Neuronal stem cell (in vitro differentiated cells): ENCODE results near the gene C1QL4.

ENCODE experiments used
- DNase-seq: peaks from one replicate; pipeline ENCODE4 v3.0.0-alpha.2; 2013; ENCODE audit warnings: low spot score
- H2AFZ ChIP-seq: one replicate; pipeline ENCODE4 v1.6.1; 2013; ENCODE audit warnings: mild to moderate bottlenecking, low read length, inconsistent platforms
- H2AK5ac ChIP-seq: 2 replicates; pipeline ENCODE4 v1.6.1; 2013; ENCODE audit warnings: low read depth, mild to moderate bottlenecking, inconsistent platforms, low read length, moderate library complexity, mixed read lengths
- H2BK120ac ChIP-seq: 2 replicates; pipeline ENCODE4 v1.6.1; 2013; ENCODE audit warnings: low read depth, mild to moderate bottlenecking, inconsistent platforms, low read length, moderate library complexity, mixed read lengths
- H2BK12ac ChIP-seq: one replicate; pipeline ENCODE4 v1.6.1; 2013; ENCODE audit warnings: low read length, inconsistent platforms
- H2BK15ac ChIP-seq: 2 replicates; pipeline ENCODE4 v1.6.1; 2013; ENCODE audit warnings: mild to moderate bottlenecking, low read length, inconsistent platforms, mixed read lengths
- H2BK5ac ChIP-seq: one replicate; pipeline ENCODE4 v1.6.1; 2013; ENCODE audit warnings: inconsistent platforms, mild to moderate bottlenecking, low read length, moderate library complexity
- H3K14ac ChIP-seq: one replicate; pipeline ENCODE4 v1.6.1; 2013; ENCODE audit warnings: low read length, inconsistent platforms
- H3K18ac ChIP-seq: 2 replicates; pipeline ENCODE4 v1.6.1; 2013; ENCODE audit warnings: low read length, inconsistent platforms
- H3K23ac ChIP-seq: 2 replicates; pipeline ENCODE4 v1.6.1; 2013; ENCODE audit warnings: low read depth, mild to moderate bottlenecking, mixed read lengths, low read length, inconsistent platforms; ENCODE audit not compliant: poor library complexity
- H3K27ac ChIP-seq: replicated peaks from 3 replicates; pipeline ENCODE4 v1.5.1; 2013; ENCODE audit warnings: low read length, inconsistent platforms
- H3K27me3 ChIP-seq, 3 experiments: 2 replicates each; pipeline ENCODE4 v1.6.1; 2013; ENCODE audit warnings: low read length in 3 of 3, mild to moderate bottlenecking in 2 of 3, inconsistent platforms in 1 of 3, low read depth in 1 of 3, mixed read lengths in 1 of 3, moderate library complexity in 1 of 3; ENCODE audit not compliant: control insufficient read depth in 3 of 3, insufficient read depth in 3 of 3
- H3K36me3 ChIP-seq, 2 donors: replicated peaks in 1 of 2; 2 replicates each; pipeline ENCODE4 v1.6.1; 2013; ENCODE audit warnings: low read length in 2 of 2; ENCODE audit not compliant: control insufficient read depth in 2 of 2, insufficient read depth in 2 of 2
- H3K4ac ChIP-seq: 2 replicates; pipeline ENCODE4 v1.6.1; 2013; ENCODE audit warnings: inconsistent platforms, mild to moderate bottlenecking, low read length, moderate library complexity
- H3K4me1 ChIP-seq, 2 donors: 1 replicate in 1 of 2; 2 replicates in 1 of 2; pipeline ENCODE4 v1.6.1; 2013; ENCODE audit warnings: low read length in 2 of 2, low read depth in 1 of 2; ENCODE audit not compliant: control insufficient read depth in 2 of 2, insufficient read depth in 1 of 2
- H3K4me2 ChIP-seq: one replicate; pipeline ENCODE4 v1.6.1; 2013; ENCODE audit warnings: mild to moderate bottlenecking, low read length, inconsistent platforms; ENCODE audit not compliant: insufficient read depth, poor library complexity, severe bottlenecking
- H3K4me3 ChIP-seq, 2 donors: 2 replicates each; pipeline ENCODE4 v1.5.1; 2013; ENCODE audit warnings: low read length in 2 of 2, mild to moderate bottlenecking in 2 of 2, inconsistent platforms in 1 of 2, moderate library complexity in 1 of 2
- H3K79me1 ChIP-seq: one replicate; pipeline ENCODE4 v1.6.1; 2013; ENCODE audit warnings: low read depth, mild to moderate bottlenecking, inconsistent platforms, low read length, moderate library complexity
- H3K9ac ChIP-seq: one replicate; pipeline ENCODE4 v1.6.1; 2013; ENCODE audit warnings: mild to moderate bottlenecking, low read depth, low read length, inconsistent platforms; ENCODE audit not compliant: poor library complexity
- H3K9me3 ChIP-seq, 2 donors: replicated peaks in 1 of 2; 2 replicates each; pipeline versions ENCODE3 to v1.6.1; 2013; ENCODE audit warnings: low read length in 2 of 2, mild to moderate bottlenecking in 2 of 2, inconsistent platforms in 1 of 2, low read depth in 1 of 2, mixed read lengths in 1 of 2, moderate library complexity in 1 of 2; ENCODE audit not compliant: control insufficient read depth in 2 of 2, insufficient read depth in 1 of 2
- H4K8ac ChIP-seq: one replicate; pipeline ENCODE4 v1.6.1; 2013; ENCODE audit warnings: low read depth, mild to moderate bottlenecking, inconsistent platforms, low read length, moderate library complexity
- H4K91ac ChIP-seq: one replicate; pipeline ENCODE4 v1.6.1; 2013; ENCODE audit warnings: low read length, low read depth, mild to moderate bottlenecking, inconsistent platforms; ENCODE audit not compliant: poor library complexity
- WGBS, 2 donors: extraction: QIAGEN DNeasy Blood & Tissue Kit; methylation state at CpG; one replicate each; pipeline ENCODE4 v1.1.7; 2013; ENCODE audit warnings: missing lambda C conversion rate in 2 of 2, mixed read lengths in 1 of 2; ENCODE audit not compliant: insufficient read length in 2 of 2, insufficient replicate concordance in 1 of 2; ENCODE audit errors: extremely low coverage in 2 of 2; 5-methylcytosine and 5-hydroxymethylcytosine counted together

The C1QL4 gene

DNA sequence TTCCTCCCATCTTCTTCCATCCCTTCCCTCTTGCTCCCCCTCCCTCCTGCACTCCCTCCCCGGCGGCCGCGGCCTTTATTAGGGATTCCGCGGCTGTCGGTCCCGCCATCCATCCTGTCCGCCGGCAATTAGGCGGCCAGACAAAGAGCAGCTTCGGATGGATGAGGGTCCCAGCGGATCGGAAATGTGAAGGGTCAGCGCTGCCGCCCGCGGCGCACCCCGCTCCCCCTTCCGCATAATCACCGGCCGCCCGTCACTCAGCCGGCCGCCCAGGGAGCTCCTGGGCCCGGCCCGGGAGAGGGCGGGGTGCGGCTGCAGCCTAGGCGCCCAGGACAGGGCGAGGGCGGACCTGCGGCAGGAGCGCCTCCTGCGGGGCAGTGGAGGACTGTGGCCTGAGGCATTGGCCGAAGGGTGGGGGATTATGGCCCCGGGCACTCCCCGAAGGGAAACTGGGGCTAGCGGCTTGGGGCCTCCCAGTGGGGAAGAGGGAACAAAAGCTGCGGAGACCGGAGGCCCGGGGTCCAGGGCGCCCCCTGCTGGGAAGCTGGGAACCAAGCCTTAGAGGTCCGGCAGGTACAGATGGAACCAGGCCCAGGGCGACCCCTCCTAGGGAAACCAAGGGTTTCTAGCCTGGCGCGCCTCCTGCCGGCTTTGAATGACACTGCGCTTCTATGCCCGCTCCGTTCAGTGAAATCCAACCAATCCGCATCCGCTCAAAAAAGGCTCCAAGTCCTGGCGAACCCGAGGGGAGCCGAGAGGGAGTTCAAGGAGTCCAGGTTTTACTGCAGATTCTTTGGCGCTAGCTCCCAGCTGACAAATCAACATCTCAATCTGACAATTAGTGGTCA lies 5.3 kb upstream of the C1QL4 start:
- no CpG with 5 or more reads among the region's 58 CpGs for WGBS, 2 donors

DNA sequence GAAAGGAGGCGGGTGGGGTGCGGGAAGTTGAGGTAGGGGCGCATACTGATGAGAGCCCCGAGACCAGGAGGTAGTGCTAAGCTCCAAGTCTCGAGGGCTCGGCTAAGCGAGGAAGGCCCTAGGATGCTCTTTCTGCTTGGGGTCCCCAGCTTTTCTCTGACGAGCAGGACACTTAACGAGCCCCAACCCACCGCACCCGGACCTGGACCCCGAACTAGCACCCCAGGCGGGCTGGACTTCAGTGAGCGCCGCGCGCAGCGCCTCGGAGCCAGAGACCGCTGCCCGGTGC lies 4.7 kb upstream of the C1QL4 start:
- no peaks in the 10 kb centered on the region for H3K79me1 ChIP-seq
- H4K91ac ChIP-seq, result no peak overlapping the region
- H3K14ac ChIP-seq, result no peak overlapping the region
- no peak overlapping the region for H3K4ac ChIP-seq
- peak overlapping the region; percentile 56 to 73 for H3K4me3 ChIP-seq
- peak overlapping the region; percentile 47 for H2BK15ac ChIP-seq
- H3K36me3 ChIP-seq, result no peaks in the 10 kb centered on the region
- H3K4me2 ChIP-seq, result peak overlapping the region; percentile 84
- H3K27ac ChIP-seq, result no peak overlapping the region
- no peak overlapping the region for H4K8ac ChIP-seq
- H2AFZ ChIP-seq, result peak overlapping the region; percentile 95
- no peak overlapping the region for H2BK12ac ChIP-seq
- peak overlapping the region; percentile 79 for H3K9ac ChIP-seq
- peaks cover 31 to 64% of the 10 kb centered on the region in 2 donors for H3K4me1 ChIP-seq
- no peak for DNase-seq
- peak overlapping the region; percentile 43 for H2BK120ac ChIP-seq
- H3K27me3 ChIP-seq, result peaks cover 17 to 95% (median 84%) of the 10 kb centered on the region in 3 experiments
- WGBS, 2 donors, result no CpG with 5 or more reads among the region's 21 CpGs
- no peak overlapping the region for H2BK5ac ChIP-seq
- peaks cover 0 to 3% of the 10 kb centered on the region in 2 donors for H3K9me3 ChIP-seq
- peak overlapping the region; percentile 95 for H3K18ac ChIP-seq
- peak overlapping the region; percentile 9 for H2AK5ac ChIP-seq
- H3K23ac ChIP-seq, result no peak overlapping the region

More for the DNA sequence above, 5.3 kb upstream of the C1QL4 start:
- DNase-seq, result peak; percentile 93
- H3K27me3 ChIP-seq, result peaks cover 15 to 96% (median 86%) of the 10 kb centered on the region in 3 experiments
- H3K4me1 ChIP-seq, result peaks cover 35 to 68% of the 10 kb centered on the region in 2 donors
- no peak overlapping the region for H3K27ac ChIP-seq
- H2BK15ac ChIP-seq, result peak overlapping the region; percentile 47
- no peak overlapping the region for H3K4ac ChIP-seq
- H2BK12ac ChIP-seq, result no peak overlapping the region
- H3K4me3 ChIP-seq, result peak overlapping the region; percentile 56 to 73
- peak overlapping the region; percentile 9 for H2AK5ac ChIP-seq
- peak overlapping the region; percentile 95 for H2AFZ ChIP-seq
- H3K9me3 ChIP-seq, result peaks cover 0 to 3% of the 10 kb centered on the region in 2 donors
- no peak overlapping the region for H4K91ac ChIP-seq
- no peaks in the 10 kb centered on the region for H3K79me1 ChIP-seq
- H3K9ac ChIP-seq, result peak overlapping the region; percentile 79
- no peaks in the 10 kb centered on the region for H3K36me3 ChIP-seq
- no peak overlapping the region for H3K14ac ChIP-seq
- H2BK5ac ChIP-seq, result no peak overlapping the region
- H3K18ac ChIP-seq, result peak overlapping the region; percentile 95
- peak overlapping the region; percentile 43 for H2BK120ac ChIP-seq
- peak overlapping the region; percentile 86 for H3K23ac ChIP-seq
- peak overlapping the region; percentile 84 for H3K4me2 ChIP-seq
- H4K8ac ChIP-seq, result no peak overlapping the region

DNA sequence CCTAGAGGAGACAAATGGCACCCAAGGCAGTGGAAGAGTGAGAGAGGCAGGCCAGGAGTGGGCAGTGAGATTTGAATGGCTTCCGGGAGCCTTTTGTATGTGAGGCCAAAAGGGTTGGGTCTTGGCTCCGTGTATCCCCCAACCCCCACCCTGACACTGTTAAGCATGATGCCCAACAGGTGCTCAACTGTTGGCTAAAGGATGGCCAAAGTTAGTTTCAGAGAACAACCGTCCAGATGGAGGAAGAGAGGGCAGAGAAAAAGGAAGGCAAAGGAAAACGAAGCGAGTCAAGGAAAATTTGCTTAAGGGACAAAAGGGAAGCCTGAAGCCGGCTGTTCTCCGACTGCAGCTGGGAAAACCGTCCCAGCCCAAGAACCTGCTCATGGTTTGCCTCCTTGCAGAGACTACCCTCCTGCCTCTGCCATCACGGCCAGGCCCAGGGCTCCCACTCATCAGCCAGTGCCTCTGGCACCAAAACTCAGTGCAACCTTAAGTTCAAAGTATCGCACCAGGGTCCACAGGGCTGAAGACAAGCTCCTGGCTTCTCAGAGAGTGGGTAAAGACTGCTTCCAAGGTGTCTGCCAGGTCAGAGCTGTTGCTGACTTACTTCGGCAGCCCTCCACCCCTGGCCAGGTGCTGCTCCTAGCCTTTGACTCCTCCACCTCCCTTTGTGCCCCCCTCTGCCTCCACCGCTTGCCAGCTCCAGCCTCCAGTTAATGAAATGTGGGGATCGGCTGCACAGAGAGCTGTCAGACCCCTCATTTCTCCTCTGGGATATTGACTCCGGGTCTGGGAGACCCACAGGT lies 4.2 kb upstream of the C1QL4 start:
- H3K4me2 ChIP-seq, result peak overlapping the region; percentile 84
- no peak overlapping the region for H4K8ac ChIP-seq
- no peaks in the 10 kb centered on the region for H3K79me1 ChIP-seq
- H3K4ac ChIP-seq, result no peak overlapping the region
- no peak overlapping the region for H2BK12ac ChIP-seq
- no CpG with 5 or more reads among the region's 14 CpGs for WGBS, 2 donors
- peak overlapping the region; percentile 9 for H2AK5ac ChIP-seq
- no peak overlapping the region for H2BK5ac ChIP-seq
- peak overlapping the region in 1 of 2 donors; percentile 56 for H3K4me3 ChIP-seq
- H2BK15ac ChIP-seq, result peak overlapping the region; percentile 47
- peak overlapping the region; percentile 95 for H3K18ac ChIP-seq
- peak overlapping the region; percentile 95 for H2AFZ ChIP-seq
- no peak overlapping the region for H3K27ac ChIP-seq
- no peak overlapping the region for H3K23ac ChIP-seq
- no peak overlapping the region for H4K91ac ChIP-seq
- no peak for DNase-seq
- peaks cover 0 to 3% of the 10 kb centered on the region in 2 donors for H3K9me3 ChIP-seq
- no peak overlapping the region for H3K14ac ChIP-seq
- H2BK120ac ChIP-seq, result no peak overlapping the region
- H3K36me3 ChIP-seq, result no peaks in the 10 kb centered on the region
- peaks cover 22 to 95% (median 84%) of the 10 kb centered on the region in 3 experiments for H3K27me3 ChIP-seq
- no peak overlapping the region for H3K9ac ChIP-seq
- H3K4me1 ChIP-seq, result peaks cover 29 to 61% of the 10 kb centered on the region in 2 donors
